ENCODE results near the gene DHTKD1.

DHTKD1 gene, protein sequence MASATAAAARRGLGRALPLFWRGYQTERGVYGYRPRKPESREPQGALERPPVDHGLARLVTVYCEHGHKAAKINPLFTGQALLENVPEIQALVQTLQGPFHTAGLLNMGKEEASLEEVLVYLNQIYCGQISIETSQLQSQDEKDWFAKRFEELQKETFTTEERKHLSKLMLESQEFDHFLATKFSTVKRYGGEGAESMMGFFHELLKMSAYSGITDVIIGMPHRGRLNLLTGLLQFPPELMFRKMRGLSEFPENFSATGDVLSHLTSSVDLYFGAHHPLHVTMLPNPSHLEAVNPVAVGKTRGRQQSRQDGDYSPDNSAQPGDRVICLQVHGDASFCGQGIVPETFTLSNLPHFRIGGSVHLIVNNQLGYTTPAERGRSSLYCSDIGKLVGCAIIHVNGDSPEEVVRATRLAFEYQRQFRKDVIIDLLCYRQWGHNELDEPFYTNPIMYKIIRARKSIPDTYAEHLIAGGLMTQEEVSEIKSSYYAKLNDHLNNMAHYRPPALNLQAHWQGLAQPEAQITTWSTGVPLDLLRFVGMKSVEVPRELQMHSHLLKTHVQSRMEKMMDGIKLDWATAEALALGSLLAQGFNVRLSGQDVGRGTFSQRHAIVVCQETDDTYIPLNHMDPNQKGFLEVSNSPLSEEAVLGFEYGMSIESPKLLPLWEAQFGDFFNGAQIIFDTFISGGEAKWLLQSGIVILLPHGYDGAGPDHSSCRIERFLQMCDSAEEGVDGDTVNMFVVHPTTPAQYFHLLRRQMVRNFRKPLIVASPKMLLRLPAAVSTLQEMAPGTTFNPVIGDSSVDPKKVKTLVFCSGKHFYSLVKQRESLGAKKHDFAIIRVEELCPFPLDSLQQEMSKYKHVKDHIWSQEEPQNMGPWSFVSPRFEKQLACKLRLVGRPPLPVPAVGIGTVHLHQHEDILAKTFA

DNA sequence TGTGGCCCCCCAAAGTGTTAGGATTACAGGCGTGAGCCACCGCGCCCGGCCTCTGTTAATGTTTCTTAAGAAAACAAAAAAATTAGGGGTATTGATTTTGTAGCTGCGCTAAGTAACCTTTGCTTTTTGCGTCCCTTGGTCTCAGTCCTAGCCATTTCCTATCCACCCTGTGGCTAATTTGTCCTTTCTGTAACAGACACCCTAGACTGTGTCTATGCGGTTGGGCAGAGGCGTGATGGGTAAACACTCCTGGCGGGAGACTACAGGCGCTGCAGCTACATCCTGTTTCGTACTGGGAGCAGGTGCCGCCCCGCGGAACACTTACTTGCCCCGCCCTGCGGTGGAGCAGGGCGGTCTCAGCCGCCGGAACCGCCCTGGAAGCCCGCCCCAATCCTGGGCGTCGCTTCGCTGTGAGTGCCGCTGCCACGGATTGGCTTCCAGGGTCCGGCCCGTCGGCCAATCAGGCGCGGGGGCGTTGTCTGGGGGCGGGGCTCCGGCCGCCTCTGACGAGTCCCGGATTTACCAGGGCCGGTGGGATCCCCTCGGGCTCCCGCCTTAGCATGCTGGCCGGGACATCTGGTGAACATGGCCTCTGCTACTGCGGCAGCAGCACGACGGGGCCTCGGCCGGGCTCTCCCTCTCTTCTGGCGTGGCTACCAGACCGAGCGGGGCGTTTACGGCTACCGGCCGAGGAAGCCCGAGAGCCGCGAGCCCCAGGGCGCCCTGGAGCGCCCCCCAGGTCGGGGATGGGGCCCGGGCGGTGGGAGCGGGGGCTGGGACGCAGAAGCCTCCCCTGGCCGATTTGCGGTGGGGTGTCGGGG lies at the start of gene DHTKD1:
Gene DHTKD1 (plus strand): TSS at position 506 of the 821 bp plus-strand sequence. CDS start 80 bp downstream, at position 586.
- in situ Hi-C loops (cut with HindIII; ENCODE audit: low pct_unique_long_range_greater_than_20kb, low sequenced_read_pairs), result no loop called here
- no peak for TF ChIP-seq JUND (IDR thresholded peaks at IDR 0.05; ENCODE audit: low read depth)
- DNase-seq (ENCODE audit: low read depth in 1 of 2, low spot score in 1 of 2), result peak; percentile 99 to 100

DNA sequence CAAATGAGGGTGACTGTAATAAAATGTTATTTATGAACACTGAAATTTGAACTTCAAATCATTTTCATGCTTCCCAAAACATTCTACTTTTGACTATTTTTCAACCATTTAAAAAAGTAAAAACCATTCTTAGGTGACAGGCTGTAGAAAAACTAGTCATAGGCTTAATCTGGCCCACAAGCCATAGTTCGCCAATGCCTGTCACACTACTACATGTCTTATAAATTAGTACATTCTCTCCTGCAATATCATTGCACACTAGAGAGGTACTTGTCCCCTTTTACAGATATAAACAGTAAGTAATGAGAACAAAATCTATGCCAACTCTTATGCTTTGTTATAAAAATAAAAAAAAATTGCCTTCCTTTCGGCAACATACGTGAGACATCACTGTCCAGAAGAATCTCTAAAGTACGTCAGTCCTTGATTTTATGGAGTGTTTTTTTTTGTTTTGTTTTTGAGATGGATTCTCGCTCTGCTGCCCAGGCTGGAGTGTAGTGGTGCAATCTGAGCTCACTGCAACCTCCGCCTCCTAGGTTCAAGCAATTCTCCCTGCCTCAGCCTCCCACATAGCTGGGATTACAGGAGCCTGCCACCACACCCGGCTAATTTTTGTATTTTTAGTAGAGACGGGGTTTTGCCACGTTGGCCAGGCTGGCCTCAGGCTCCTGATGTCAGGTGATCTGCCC lies 49.3 kb upstream of the DHTKD1 start:
- no peak for DNase-seq (ENCODE audit: low read depth in 1 of 2, low spot score in 1 of 2)
- in situ Hi-C loops (cut with HindIII; ENCODE audit: low pct_unique_long_range_greater_than_20kb, low sequenced_read_pairs), result no loop called here
- TF ChIP-seq JUND (IDR thresholded peaks at IDR 0.05; ENCODE audit: low read depth), result no peak

DNA sequence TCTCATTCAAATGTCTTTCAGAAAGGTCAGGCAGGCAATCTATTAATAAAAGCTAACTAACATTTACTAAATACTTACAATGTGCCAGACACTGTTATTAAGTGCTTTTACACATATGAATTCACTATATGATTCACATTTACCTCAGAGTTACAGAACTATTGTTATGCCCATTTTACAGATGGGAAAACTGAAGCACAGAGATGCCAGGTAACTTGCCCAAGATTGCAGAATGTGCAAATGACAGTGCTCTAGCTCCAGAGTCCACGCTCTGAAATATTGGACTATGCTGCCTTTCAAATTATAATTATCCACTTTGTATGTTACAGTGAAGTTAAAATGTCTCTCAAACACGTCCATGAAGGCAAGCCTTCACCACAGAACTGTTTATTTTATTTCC lies 48.2 kb upstream of the DHTKD1 start:
- no peak for DNase-seq (ENCODE audit: low read depth in 1 of 2, low spot score in 1 of 2)
- TF ChIP-seq JUND (IDR thresholded peaks at IDR 0.05; ENCODE audit: low read depth), result no peak
- in situ Hi-C loops (cut with HindIII; ENCODE audit: low pct_unique_long_range_greater_than_20kb, low sequenced_read_pairs), result no loop called here

DNA sequence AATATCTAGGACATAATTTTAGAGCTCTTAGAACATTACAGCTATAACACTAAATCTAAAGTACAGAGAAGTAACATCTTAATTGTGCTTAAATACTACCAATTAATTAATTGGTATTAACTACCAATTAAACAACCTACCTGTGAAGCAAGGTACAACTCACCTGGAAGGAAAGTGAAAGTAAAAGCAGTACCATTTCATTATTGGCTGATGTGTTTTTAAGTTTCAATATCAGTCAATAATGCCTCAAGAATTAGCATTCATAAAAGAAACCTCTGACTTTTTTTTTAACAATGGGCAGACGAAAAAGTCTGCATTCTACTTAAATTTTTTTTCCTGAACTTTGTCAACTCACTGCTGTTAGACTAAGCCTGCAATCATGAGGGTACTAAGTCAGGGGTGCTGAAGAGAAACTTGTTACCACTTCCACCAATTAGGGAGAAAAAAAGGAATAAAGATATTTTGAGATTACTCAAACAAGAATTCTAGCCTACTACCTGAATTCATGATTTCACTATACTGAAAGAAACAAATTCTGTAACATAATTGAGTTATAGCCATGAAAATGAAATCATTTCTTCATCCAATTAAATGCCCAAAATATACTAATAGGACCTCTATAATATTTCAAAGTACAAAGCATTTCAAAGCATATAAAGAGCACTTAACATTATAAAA lies 46.0 kb upstream of the DHTKD1 start:
- no peak for TF ChIP-seq JUND (IDR thresholded peaks at IDR 0.05; ENCODE audit: low read depth)
- in situ Hi-C loops (cut with HindIII; ENCODE audit: low pct_unique_long_range_greater_than_20kb, low sequenced_read_pairs), result no loop called here
- DNase-seq (ENCODE audit: low read depth in 1 of 2, low spot score in 1 of 2), result no peak

DNA sequence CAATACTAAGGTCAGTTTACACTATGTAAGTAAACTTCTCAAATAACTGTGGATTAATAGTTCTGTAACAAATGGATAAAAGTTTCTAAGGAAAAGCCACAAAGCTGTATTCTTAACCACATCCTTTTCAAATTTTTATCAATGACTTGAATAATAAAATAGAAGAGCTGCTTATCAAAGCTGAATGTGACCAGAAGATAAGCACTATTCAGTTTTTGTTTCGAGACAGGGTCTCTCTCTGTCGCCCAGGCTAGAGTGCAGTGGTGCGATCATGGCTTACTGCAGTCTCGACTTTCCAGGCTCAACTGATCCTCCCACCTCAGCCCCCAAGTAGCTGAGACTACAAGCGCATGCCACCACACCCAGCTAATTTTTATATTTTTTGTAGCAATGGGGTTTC lies 43.2 kb upstream of the DHTKD1 start:
- DNase-seq (ENCODE audit: low read depth in 1 of 2, low spot score in 1 of 2), result no peak
- in situ Hi-C loops (cut with HindIII; ENCODE audit: low pct_unique_long_range_greater_than_20kb, low sequenced_read_pairs), result no loop called here
- no peak for TF ChIP-seq JUND (IDR thresholded peaks at IDR 0.05; ENCODE audit: low read depth)

DNA sequence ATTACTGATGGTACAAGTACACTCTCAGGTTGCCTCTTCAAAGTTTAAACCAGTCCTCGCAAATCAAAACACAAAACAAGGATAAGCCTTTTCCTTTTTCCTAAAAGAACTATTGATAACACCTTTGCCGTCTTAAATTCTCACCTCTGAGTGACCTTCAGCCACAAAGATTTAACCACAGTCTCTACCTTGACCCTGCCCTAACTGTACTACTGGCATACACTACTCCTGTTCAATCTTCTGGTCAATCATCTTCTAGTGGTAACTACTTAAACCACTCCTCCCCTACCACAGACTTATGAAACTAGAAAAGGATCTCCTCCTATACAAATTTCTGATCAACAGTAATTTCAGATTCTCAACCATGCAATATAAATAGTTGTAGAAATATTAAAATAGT lies 41.2 kb upstream of the DHTKD1 start:
- no peak for TF ChIP-seq JUND (IDR thresholded peaks at IDR 0.05; ENCODE audit: low read depth)
- in situ Hi-C loops (cut with HindIII; ENCODE audit: low pct_unique_long_range_greater_than_20kb, low sequenced_read_pairs), result no loop called here
- DNase-seq (ENCODE audit: low read depth in 1 of 2, low spot score in 1 of 2), result no peak

DNA sequence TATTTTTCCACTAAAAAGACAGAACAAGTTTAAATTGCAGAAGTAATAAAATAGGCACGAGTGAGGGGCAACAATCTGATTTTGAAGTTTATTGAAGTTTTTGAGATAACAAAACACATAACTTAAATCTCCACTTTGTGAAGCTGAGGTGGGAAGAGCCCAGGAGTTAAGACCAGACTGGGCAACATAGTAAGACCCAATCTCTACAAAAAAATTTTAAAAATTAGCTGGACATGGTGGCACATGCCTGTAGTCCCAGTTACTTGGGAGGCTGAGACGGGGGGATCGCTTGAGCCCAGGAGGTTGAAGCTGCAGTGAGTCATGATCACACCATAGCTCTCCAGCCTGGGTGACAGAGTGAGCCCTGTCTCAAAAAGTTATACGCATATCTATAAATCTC lies 37.4 kb upstream of the DHTKD1 start:
- no peak for TF ChIP-seq JUND (IDR thresholded peaks at IDR 0.05; ENCODE audit: low read depth)
- no peak for DNase-seq (ENCODE audit: low read depth in 1 of 2, low spot score in 1 of 2)
- in situ Hi-C loops (cut with HindIII; ENCODE audit: low pct_unique_long_range_greater_than_20kb, low sequenced_read_pairs), result no loop called here

DNA sequence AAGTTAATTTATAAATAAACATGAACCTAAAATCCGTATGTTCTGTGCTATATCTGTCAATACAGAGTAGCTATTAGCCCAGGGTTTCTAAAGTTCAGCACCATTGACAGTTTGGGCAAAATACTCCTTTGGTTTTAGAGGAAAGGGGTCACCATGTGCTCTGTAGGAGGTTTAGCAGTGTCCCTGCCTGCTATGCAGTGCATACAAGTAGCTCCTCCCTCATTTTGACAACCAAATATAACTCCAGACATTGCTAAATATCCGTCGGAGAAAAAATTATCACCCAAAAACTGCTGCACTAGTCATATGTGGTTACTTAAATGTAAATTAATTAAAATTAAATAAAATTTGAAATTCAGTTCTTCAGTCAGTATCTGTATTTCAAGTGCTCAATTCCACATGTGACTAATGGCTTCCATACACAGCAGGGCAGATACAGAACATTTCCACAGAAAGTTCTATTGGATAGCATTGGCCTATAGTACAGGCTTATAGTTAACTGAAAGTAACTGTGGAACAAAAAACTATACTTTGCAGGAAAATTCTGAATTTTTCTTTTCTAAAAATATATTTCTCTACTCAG lies 32.6 kb upstream of the DHTKD1 start:
- TF ChIP-seq JUND (IDR thresholded peaks at IDR 0.05; ENCODE audit: low read depth), result no peak
- no peak for DNase-seq (ENCODE audit: low read depth in 1 of 2, low spot score in 1 of 2)
- in situ Hi-C loops (cut with HindIII; ENCODE audit: low pct_unique_long_range_greater_than_20kb, low sequenced_read_pairs), result no loop called here

DNA sequence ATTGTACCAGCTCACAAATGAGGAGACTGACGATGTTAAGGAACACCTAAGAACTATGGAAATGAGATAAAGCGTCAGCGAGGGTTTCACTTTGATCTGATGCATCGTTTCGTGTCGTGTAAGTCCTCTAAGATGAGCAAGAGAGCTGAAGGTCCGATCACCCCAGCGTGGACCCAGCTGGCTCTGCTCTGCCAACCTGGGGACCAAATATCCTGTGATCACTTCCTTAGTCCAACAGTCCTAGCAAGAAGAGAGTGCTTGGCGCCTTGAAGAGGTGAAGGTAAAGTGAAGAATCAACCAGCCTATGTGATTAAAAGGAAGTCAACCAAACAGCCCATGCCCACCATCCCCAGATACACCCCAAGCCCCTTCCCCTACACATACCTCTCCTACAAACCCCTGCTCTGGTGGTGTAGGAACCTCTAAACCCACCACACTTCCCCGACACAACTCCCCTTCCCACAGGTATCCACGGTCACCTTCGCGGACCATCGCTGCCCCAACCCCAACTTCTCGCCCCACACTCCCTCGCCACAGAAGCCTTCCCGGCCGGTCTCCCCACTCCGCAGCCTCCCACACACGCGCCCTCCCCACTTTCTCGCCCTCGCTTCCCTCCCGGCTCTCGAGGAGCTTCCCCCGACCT lies 26.9 kb upstream of the DHTKD1 start:
- peak in 1 of 2 experiments; percentile 49 for DNase-seq (ENCODE audit: low read depth in 1 of 2, low spot score in 1 of 2)
- in situ Hi-C loops (cut with HindIII; ENCODE audit: low pct_unique_long_range_greater_than_20kb, low sequenced_read_pairs), result no loop called here
- TF ChIP-seq JUND (IDR thresholded peaks at IDR 0.05; ENCODE audit: low read depth), result no peak

DNA sequence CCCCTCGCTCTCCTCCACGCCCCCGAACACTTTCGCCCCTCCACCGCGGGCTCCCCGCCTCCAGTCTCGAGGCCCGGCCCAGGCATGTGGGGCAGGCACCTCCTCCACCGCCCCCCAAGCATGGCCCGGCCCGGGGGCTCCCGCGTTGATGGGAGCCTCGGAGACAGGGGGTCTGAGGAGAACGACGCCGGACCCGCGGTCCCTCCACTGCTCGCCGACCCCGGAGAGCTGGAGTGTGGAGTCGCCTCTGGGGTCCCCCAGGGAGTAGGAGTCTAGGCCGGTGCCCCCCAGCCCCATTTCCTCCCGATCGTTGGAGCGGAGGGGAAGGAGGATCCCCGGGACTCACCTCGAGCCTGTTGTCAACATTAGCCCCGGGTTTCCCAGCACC lies 26.4 kb upstream of the DHTKD1 start:
- in situ Hi-C loops (cut with HindIII; ENCODE audit: low pct_unique_long_range_greater_than_20kb, low sequenced_read_pairs), result no loop called here
- no peak for TF ChIP-seq JUND (IDR thresholded peaks at IDR 0.05; ENCODE audit: low read depth)
- DNase-seq (ENCODE audit: low read depth in 1 of 2, low spot score in 1 of 2), result peak in 1 of 2 experiments; percentile 24

All from T47D (cell line).